CD4-positive, alpha-beta T cell (primary cell): ENCODE measurements around the gene PRM1. TPM values are rescaled to one million over a fixed set of nuclear protein-coding genes. Genes with fewer than 3 reads are reported as not detected.

ENCODE experiments used
- ATAC-seq: fragments of 200-7000 bp; cut with Tn5 transposase; one replicate; pipeline ENCODE4 v1.10.0; 2022; ENCODE audit warnings: mild to moderate bottlenecking; ENCODE audit not compliant: poor library complexity
- CTCF ChIA-PET: fragments of 350-600 bp; sonication (Branson Sonifier 250); formaldehyde crosslinking; loops from one replicate; lab custom pipeline; 2021; ENCODE audit warnings: antibody characterized with exemption, inconsistent platforms; lab: Charles Lee
- POLR2A ChIA-PET: fragments of 350-600 bp; sonication (Branson Sonifier 250); formaldehyde crosslinking; loops from one replicate; lab custom pipeline; 2021; ENCODE audit warnings: antibody characterized with exemption, inconsistent platforms; lab: Charles Lee
- DNase-seq, 14 experiments: peaks; one replicate each; pipeline ENCODE4 v3.0.0-alpha.2; 2013 to 2020; ENCODE audit warnings: mixed read lengths in 2 of 14
- H3K27ac ChIP-seq, 2 donors: one replicate each; pipeline versions ENCODE4 v1.5.1 to v1.7.0; 2013; ENCODE audit warnings: low read length in 2 of 2, low read depth in 1 of 2, mild to moderate bottlenecking in 1 of 2
- H3K27me3 ChIP-seq, 2 experiments: 1 replicate in 1 of 2; 2 replicates in 1 of 2; pipeline versions ENCODE4 v1.6.1 to v1.7.0; 2013; ENCODE audit warnings: low read length in 2 of 2, control low read depth in 1 of 2, mild to moderate bottlenecking in 1 of 2, moderate library complexity in 1 of 2; ENCODE audit not compliant: insufficient read depth in 2 of 2, control insufficient read depth in 1 of 2
- H3K36me3 ChIP-seq: one replicate; pipeline ENCODE4 v1.6.1; 2013; ENCODE audit warnings: low read length, control low read depth; ENCODE audit not compliant: insufficient read depth
- H3K4me1 ChIP-seq: one replicate; pipeline ENCODE4 v1.6.1; 2013; ENCODE audit warnings: low read length, control low read depth; ENCODE audit not compliant: insufficient read depth
- H3K4me3 ChIP-seq: one replicate; pipeline ENCODE4 v1.5.1; 2013; ENCODE audit warnings: mild to moderate bottlenecking, low read length, moderate library complexity
- H3K9me3 ChIP-seq, 2 experiments: 1 replicate in 1 of 2; 2 replicates in 1 of 2; pipeline versions ENCODE4 v1.6.1 to v1.7.0; 2013; ENCODE audit warnings: low read length in 2 of 2, mild to moderate bottlenecking in 2 of 2, control low read depth in 1 of 2, moderate library complexity in 1 of 2; ENCODE audit not compliant: control insufficient read depth in 1 of 2, insufficient read depth in 1 of 2
- H3K27ac Mint-ChIP-seq: one replicate; pipeline ENCODE4 v1.8.0; 2020; ENCODE audit warnings: mixed read lengths
- H3K27me3 Mint-ChIP-seq: one replicate; pipeline ENCODE4 v1.8.0; 2021; ENCODE audit warnings: mixed read lengths
- H3K36me3 Mint-ChIP-seq: one replicate; pipeline ENCODE4 v1.8.0; 2021; ENCODE audit warnings: low read depth, mixed read lengths
- H3K4me1 Mint-ChIP-seq: one replicate; pipeline ENCODE4 v1.8.0; 2021; ENCODE audit warnings: low read depth, mixed read lengths
- H3K4me3 Mint-ChIP-seq: one replicate; pipeline ENCODE4 v1.8.0; 2020; ENCODE audit warnings: mild to moderate bottlenecking, mixed read lengths
- H3K9me3 Mint-ChIP-seq: one replicate; pipeline ENCODE4 v1.8.0; 2020; ENCODE audit warnings: mixed read lengths
- intact Hi-C, 2 experiments: fragments of 100-400 bp; cut with DNase I in 1 of 2; cut with micrococcal nuclease in 1 of 2; formaldehyde crosslinking; loops; one replicate each; pipeline versions ENCODE4 v1.15.1 to v1.9.0; 2023 to 2025; cut with DNase I, micrococcal nuclease
- total RNA-seq, 174 experiments: library from RNA in 2 of 174; stranded (reverse) in 2 of 174; gene quantifications; one replicate each; pipeline ENCODE4 v1.2.3 and lab custom pipeline; 2021 to 2026
- TF ChIP-seq, protein P1 (sequence below): fragments of 200-600 bp; IDR thresholded peaks from one replicate; pipeline ENCODE4 v1.8.0; 2022; ENCODE audit warnings: antibody characterized with exemption, mild to moderate bottlenecking

PRM1 gene
- total RNA-seq, 2 experiments from 2014 or later: not detected

DNA sequence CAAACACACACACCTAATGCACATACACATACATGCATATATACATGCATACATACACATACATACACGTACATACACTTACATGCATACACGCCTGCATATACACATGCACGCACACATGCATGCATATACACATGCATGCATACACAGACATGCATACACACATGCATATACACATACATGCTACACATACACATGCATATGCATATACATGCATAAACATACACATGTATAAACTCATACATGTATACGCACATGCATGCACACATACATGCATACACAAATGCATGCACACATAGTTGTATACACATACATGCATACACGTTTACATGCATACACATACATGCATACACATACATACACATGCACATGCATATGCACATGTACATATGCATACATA lies 40.5 kb upstream of the PRM1 start:
- no peaks in the 10 kb centered on the region for H3K9me3 Mint-ChIP-seq
- CTCF ChIA-PET: no interaction called here
- intact Hi-C loops: no loop called here

DNA sequence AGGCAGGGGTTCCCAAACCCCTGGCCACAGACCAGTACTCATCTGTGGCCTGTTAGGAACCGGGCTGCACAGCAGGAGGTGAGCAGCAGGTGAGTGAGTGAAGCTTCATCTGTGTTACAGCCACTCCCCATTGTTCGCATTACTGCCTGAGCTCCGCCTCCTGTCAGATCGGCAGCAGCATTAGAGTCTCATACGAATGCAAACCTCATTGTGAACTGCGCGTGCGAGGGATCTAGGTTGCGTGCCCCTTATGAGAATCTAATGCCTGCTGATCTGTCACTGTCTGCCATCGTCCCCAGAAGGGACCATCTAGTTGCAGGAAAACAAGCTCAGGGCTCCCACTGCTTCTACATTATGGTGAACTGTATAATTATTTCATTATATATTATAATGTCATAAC lies 39.0 kb upstream of the PRM1 start:
- Mint-ChIP-seq H3K9me3 (no peaks in the 10 kb centered on the region), H3K27ac (no peak overlapping the region), H3K36me3 (no peaks in the 10 kb centered on the region), H3K27me3 (no peaks in the 10 kb centered on the region), H3K4me1 (no peaks in the 10 kb centered on the region), H3K4me3 (no peak overlapping the region)
- TF ChIP-seq, protein P1, sequence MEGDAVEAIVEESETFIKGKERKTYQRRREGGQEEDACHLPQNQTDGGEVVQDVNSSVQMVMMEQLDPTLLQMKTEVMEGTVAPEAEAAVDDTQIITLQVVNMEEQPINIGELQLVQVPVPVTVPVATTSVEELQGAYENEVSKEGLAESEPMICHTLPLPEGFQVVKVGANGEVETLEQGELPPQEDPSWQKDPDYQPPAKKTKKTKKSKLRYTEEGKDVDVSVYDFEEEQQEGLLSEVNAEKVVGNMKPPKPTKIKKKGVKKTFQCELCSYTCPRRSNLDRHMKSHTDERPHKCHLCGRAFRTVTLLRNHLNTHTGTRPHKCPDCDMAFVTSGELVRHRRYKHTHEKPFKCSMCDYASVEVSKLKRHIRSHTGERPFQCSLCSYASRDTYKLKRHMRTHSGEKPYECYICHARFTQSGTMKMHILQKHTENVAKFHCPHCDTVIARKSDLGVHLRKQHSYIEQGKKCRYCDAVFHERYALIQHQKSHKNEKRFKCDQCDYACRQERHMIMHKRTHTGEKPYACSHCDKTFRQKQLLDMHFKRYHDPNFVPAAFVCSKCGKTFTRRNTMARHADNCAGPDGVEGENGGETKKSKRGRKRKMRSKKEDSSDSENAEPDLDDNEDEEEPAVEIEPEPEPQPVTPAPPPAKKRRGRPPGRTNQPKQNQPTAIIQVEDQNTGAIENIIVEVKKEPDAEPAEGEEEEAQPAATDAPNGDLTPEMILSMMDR: no peak
- Histone ChIP-seq H3K27ac (no peak overlapping the region), H3K4me1 (no peaks in the 10 kb centered on the region), H3K9me3 (peaks cover 0 to 3% of the 10 kb centered on the region in 2 experiments), H3K36me3 (no peaks in the 10 kb centered on the region), H3K4me3 (no peak overlapping the region), H3K27me3 (no peaks in the 10 kb centered on the region)
- ChIA-PET POLR2A (no interaction called here), CTCF (no interaction called here)
- DNase-seq (no peak), ATAC-seq (no peak)
- intact Hi-C loops: no loop called here

More for the DNA sequence above, 40.5 kb upstream of the PRM1 start:
- POLR2A ChIA-PET: no interaction called here
- H3K36me3 ChIP-seq: no peaks in the 10 kb centered on the region
- Mint-ChIP-seq H3K36me3 (no peaks in the 10 kb centered on the region), H3K27ac (no peak overlapping the region), H3K4me1 (no peaks in the 10 kb centered on the region), H3K27me3 (no peaks in the 10 kb centered on the region), H3K4me3 (no peak overlapping the region)
- H3K27ac ChIP-seq: no peak overlapping the region
- no peak for DNase-seq
- peaks cover 8% of the 10 kb centered on the region for H3K4me1 ChIP-seq
- H3K4me3 ChIP-seq: no peak overlapping the region
- H3K9me3 ChIP-seq: peaks cover 0 to 3% of the 10 kb centered on the region in 2 experiments
- TF ChIP-seq, protein P1: no peak
- ATAC-seq: no peak
- no peaks in the 10 kb centered on the region for H3K27me3 ChIP-seq

- TF ChIP-seq, protein P1: no peak
- DNase-seq (no peak), ATAC-seq (no peak)
- Histone ChIP-seq H3K36me3 (no peaks in the 10 kb centered on the region), H3K4me1 (no peaks in the 10 kb centered on the region), H3K27me3 (no peaks in the 10 kb centered on the region), H3K27ac (no peak overlapping the region), H3K4me3 (no peak overlapping the region), H3K9me3 (peaks cover 0 to 3% of the 10 kb centered on the region in 2 experiments)
- H3K4me1 Mint-ChIP-seq: no peaks in the 10 kb centered on the region
- no peaks in the 10 kb centered on the region for H3K27me3 Mint-ChIP-seq
- ChIA-PET CTCF (no interaction called here), POLR2A (no interaction called here)
- intact Hi-C loops: no loop called here
- no peaks in the 10 kb centered on the region for H3K36me3 Mint-ChIP-seq
- no peak overlapping the region for H3K4me3 Mint-ChIP-seq
- H3K9me3 Mint-ChIP-seq: no peaks in the 10 kb centered on the region
- H3K27ac Mint-ChIP-seq: no peak overlapping the region
Observed at GRCh38 chr16:11319529-11320146, 38.5 kb upstream of the PRM1 start.
